GM18909 (cell line): ENCODE data around the gene DHX16.
A peak's percentile ranks its signal among the peaks of the same experiment; 100 is the strongest.
"Not testable (repeated sequence)": the region's sequence is repeated elsewhere in the genome, so short reads cannot be mapped to it uniquely, and the experiment has no call there.

ENCODE experiments used
- ATAC-seq: cut with Tn5 transposase; IDR thresholded peaks from one replicate; pipeline ENCODE4 v1.9.1; 2021; ENCODE audit warnings: mild to moderate bottlenecking; ENCODE audit not compliant: unreplicated experiment, poor library complexity

The DHX16 gene

GRCh38 chr6:30672445-30673253 lies at the start of gene DHX16:
Gene DHX16 (minus strand): TSS chr6:30673006. CDS start chr6:30672841, 165 bp downstream.
- peak; percentile 75 for ATAC-seq

- ATAC-seq, result not testable (repeated sequence)
Observed at GRCh38 chr6:30722025-30722279, 49.1 kb upstream of the DHX16 start.

GRCh38 chr6:30721198-30722024 lies 48.6 kb upstream of the DHX16 start:
- peak; percentile 35 for ATAC-seq

- ATAC-seq, result no peak
Observed at GRCh38 chr6:30720738-30721197, 48.0 kb upstream of the DHX16 start.

GRCh38 chr6:30719791-30720737 lies 47.3 kb upstream of the DHX16 start, which contains the start of gene TUBB:
Gene TUBB (plus strand): TSS chr6:30720352. CDS start chr6:30720507, 155 bp downstream.
- ATAC-seq, result peak; percentile 51

- no peak for ATAC-seq
Observed at GRCh38 chr6:30719356-30719755, 46.5 kb upstream of the DHX16 start.

- not testable (repeated sequence) for ATAC-seq
Observed at GRCh38 chr6:30717845-30718720, 45.3 kb upstream of the DHX16 start.

GRCh38 chr6:30717129-30717844 lies 44.5 kb upstream of the DHX16 start, which contains the start of gene MDC1:
Gene MDC1 (minus strand): TSS chr6:30717281. CDS start chr6:30715175, 2,106 bp downstream.
- peak; percentile 73 for ATAC-seq

- ATAC-seq, result no peak
Observed at GRCh38 chr6:30716879-30717128, 44.0 kb upstream of the DHX16 start.

- ATAC-seq, result no peak
Observed at GRCh38 chr6:30714263-30714662, 41.5 kb upstream of the DHX16 start.

GRCh38 chr6:30712441-30712945 lies 39.7 kb upstream of the DHX16 start:
- ATAC-seq, result no peak

- ATAC-seq, result peak; percentile 56
Observed at GRCh38 chr6:30711758-30712380, 39.1 kb upstream of the DHX16 start.

GRCh38 chr6:30709101-30709868 lies 36.5 kb upstream of the DHX16 start:
- no peak for ATAC-seq

GRCh38 chr6:30707281-30707850 lies 34.6 kb upstream of the DHX16 start:
- no peak for ATAC-seq

GRCh38 chr6:30705620-30706019 lies 32.8 kb upstream of the DHX16 start:
- no peak for ATAC-seq

GRCh38 chr6:30703821-30704220 lies 31.0 kb upstream of the DHX16 start:
- no peak for ATAC-seq

- ATAC-seq, result no peak
Observed at GRCh38 chr6:30703011-30703410, 30.2 kb upstream of the DHX16 start.
